K562 (cell line): Measurements from ENCODE around the gene SPTBN4. TPM values are rescaled to one million over a fixed set of nuclear protein-coding genes. Genes with fewer than 3 reads are reported as not detected.
A peak's percentile ranks its signal among the peaks of the same experiment; 100 is the strongest.

Experiments
- ADNP ChIP-seq: fragments of 200-800 bp; sonication (Bioruptor generic); IDR thresholded peaks from 2 replicates; pipeline ENCODE4 v1.6.1; 2016; ENCODE audit warnings: missing genetic modification characterization, missing compliant biosample characterization
- CHD4 ChIP-seq: fragments of 200-600 bp; sonication (generic); IDR thresholded peaks from 3 replicates; pipeline ENCODE4 v1.6.1; 2012; ENCODE audit warnings: low read depth, mild to moderate bottlenecking, mixed read lengths, low read length, inconsistent platforms; ENCODE audit not compliant: insufficient read depth, insufficient replicate concordance, poor library complexity, severe bottlenecking
- CREB3 ChIP-seq: fragments of 450-650 bp; conservative IDR thresholded peaks from 2 replicates; pipeline ENCODE4 v1.6.1; 2016; ENCODE audit warnings: missing genetic modification characterization, low read depth, mild to moderate bottlenecking, missing compliant biosample characterization, moderate library complexity
- FIP1L1 ChIP-seq: fragments of 200-400 bp; formaldehyde crosslinking; IDR thresholded peaks from 2 replicates; pipeline ENCODE4 v1.6.1; 2018; ENCODE audit warnings: mild to moderate bottlenecking, low read depth, low read length; ENCODE audit not compliant: poor library complexity, severe bottlenecking
- FOXJ2 ChIP-seq: fragments of 200-800 bp; sonication (Bioruptor generic); IDR thresholded peaks from 2 replicates; pipeline ENCODE4 v1.6.1; 2016; ENCODE audit warnings: missing genetic modification characterization, missing compliant biosample characterization
- FOXP1 ChIP-seq: sonication (generic); formaldehyde crosslinking; IDR thresholded peaks from 2 replicates; pipeline ENCODE4 v1.8.0; 2022; ENCODE audit warnings: mild to moderate bottlenecking, missing genetic modification reagents
- KLF13 ChIP-seq: fragments of 450-650 bp; IDR thresholded peaks from 2 replicates; pipeline ENCODE4 v1.6.1; 2016; ENCODE audit warnings: missing genetic modification characterization, low read depth, mild to moderate bottlenecking, missing compliant biosample characterization, moderate library complexity, borderline replicate concordance
- POLR2AphosphoS2 ChIP-seq: IDR thresholded peaks from 2 replicates; pipeline ENCODE4 v1.6.1; 2012; ENCODE audit warnings: low read length, improper control_type of control experiment
- TRIM24 ChIP-seq, 2 experiments: fragments of 450-650 bp; IDR thresholded peaks; 2 replicates each; pipeline ENCODE4 v1.6.1; 2016
- U2AF2 ChIP-seq: fragments of 200-400 bp; formaldehyde crosslinking; optimal IDR thresholded peaks from 2 replicates; pipeline ENCODE3; 2017; ENCODE audit warnings: low read depth, mild to moderate bottlenecking, low read length
- ZBTB2 ChIP-seq: fragments of 450-650 bp; IDR thresholded peaks from 2 replicates; pipeline ENCODE4 v1.6.1; 2016; ENCODE audit warnings: antibody characterized with exemption
- ZNF133 ChIP-seq: fragments of 250-450 bp; sonication (Bioruptor Pico); IDR thresholded peaks from 2 replicates; pipeline ENCODE4 v1.4.0; 2020; ENCODE audit warnings: mild to moderate bottlenecking
- ZNF174 ChIP-seq: fragments of 250-450 bp; sonication (Bioruptor Pico); IDR thresholded peaks from 2 replicates; pipeline ENCODE4 v1.4.0; 2020; ENCODE audit warnings: mild to moderate bottlenecking
- ZNF444 ChIP-seq: fragments of 250-450 bp; sonication (Bioruptor Pico); IDR thresholded peaks from 2 replicates; pipeline ENCODE4 v1.4.0; 2020; ENCODE audit warnings: mild to moderate bottlenecking, moderate library complexity
- ZNF561 ChIP-seq: fragments of 450-650 bp; formaldehyde crosslinking; conservative IDR thresholded peaks from 2 replicates; pipeline ENCODE4 v1.4.0; 2020; ENCODE audit warnings: mild to moderate bottlenecking, moderate library complexity
- ZNF695 ChIP-seq: fragments of 450-650 bp; formaldehyde crosslinking; IDR thresholded peaks from 2 replicates; pipeline ENCODE4 v1.4.0; 2020; ENCODE audit warnings: mild to moderate bottlenecking, moderate library complexity
- polyA plus RNA-seq, 8 experiments: library from polyadenylated mRNA; depleted of rRNA in 4 of 8; stranded (reverse) in 5 of 8; unstranded in 3 of 8; fragments of >200 nt; fragmentation: Nextera tagmentation in 2 of 8; fragmentation: Illumina TruSeq in 1 of 8; extraction: Ambion mirVana in 2 of 8; extraction: Trizol in 1 of 8; gene quantifications; 2 replicates each; pipeline versions ENCODE4 v1.2.1 to v1.2.3, GENCODE V29; 2011 to 2014; ENCODE audit warnings: inconsistent platforms in 1 of 8, missing spikeins in 1 of 8
- total RNA-seq, 7 experiments: library from RNA; depleted of rRNA in 6 of 7; stranded (reverse); fragments of >200 nt in 6 of 7; fragmentation: Illumina TruSeq in 2 of 7; extraction: Trizol in 2 of 7; gene quantifications; 2 replicates each; pipeline versions ENCODE4 v1.2.1 to v1.2.3, GENCODE V29; 2011 to 2021; ENCODE audit warnings: low replicate concordance in 1 of 7
- TF ChIP-seq, protein P1 (sequence below): fragments of 250-450 bp; sonication (Bioruptor Pico); IDR thresholded peaks from 2 replicates; pipeline ENCODE4 v1.8.0; 2022; ENCODE audit warnings: moderate library complexity, mild to moderate bottlenecking, inconsistent platforms
- TF ChIP-seq, protein P2 (sequence below): IDR thresholded peaks from 2 replicates; pipeline ENCODE4 v1.6.1; 2012; ENCODE audit warnings: low read depth, low read length, improper control_type of control experiment, borderline replicate concordance
- TF ChIP-seq, protein P3 (sequence below): sonication (generic); formaldehyde crosslinking; IDR thresholded peaks from 2 replicates; pipeline ENCODE4 v1.4.0; 2020; ENCODE audit warnings: mild to moderate bottlenecking, missing genetic modification reagents
- TF ChIP-seq, protein P4 (sequence below): fragments of 250-450 bp; sonication (Bioruptor Pico); IDR thresholded peaks from 2 replicates; pipeline ENCODE4 v1.8.0; 2021; ENCODE audit warnings: mild to moderate bottlenecking, moderate library complexity

Gene SPTBN4
- total and polyA plus RNA-seq, 9 of the 15 experiments (the other 6 are each of a cell fraction or from before 2014, with no cell fraction given): 0.01 to 1.5 (median 0.86) TPM

DNA sequence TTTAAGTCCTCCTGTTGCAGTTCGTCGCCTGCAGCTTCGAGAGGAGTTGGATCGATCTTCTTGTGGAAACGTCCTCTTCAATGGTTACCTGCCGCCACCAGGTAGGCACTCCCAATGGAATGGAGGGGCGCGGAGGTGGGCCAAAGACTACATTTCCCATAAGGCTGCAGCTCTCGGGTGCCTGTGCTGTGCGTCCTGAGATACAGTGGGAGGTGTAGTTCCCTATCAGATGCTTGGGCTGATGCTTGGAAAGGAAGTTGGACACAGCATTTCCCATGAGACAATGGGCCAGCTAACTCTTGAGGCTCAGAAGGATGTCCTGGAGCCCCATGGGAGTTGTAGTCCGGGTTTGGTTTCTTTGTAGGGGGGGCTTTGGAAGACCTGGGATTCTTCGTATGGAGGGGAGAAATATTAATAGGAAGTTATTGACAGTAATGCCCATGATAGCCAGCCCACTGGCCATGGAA is 111.7 kb downstream of the SPTBN4 start (continued):
- TF ChIP-seq, protein P1, sequence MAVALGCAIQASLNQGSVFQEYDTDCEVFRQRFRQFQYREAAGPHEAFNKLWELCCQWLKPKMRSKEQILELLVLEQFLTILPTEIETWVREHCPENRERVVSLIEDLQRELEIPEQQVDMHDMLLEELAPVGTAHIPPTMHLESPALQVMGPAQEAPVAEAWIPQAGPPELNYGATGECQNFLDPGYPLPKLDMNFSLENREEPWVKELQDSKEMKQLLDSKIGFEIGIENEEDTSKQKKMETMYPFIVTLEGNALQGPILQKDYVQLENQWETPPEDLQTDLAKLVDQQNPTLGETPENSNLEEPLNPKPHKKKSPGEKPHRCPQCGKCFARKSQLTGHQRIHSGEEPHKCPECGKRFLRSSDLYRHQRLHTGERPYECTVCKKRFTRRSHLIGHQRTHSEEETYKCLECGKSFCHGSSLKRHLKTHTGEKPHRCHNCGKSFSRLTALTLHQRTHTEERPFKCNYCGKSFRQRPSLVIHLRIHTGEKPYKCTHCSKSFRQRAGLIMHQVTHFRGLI (CRISPR knock-in tag): no peak
- no peak for TF ChIP-seq FOXP1 (CRISPR knock-in tag)
- no peak for TF ChIP-seq ADNP (tag)
- TF ChIP-seq ZNF695 (CRISPR knock-in tag): no peak
- no peak for TF ChIP-seq ZNF174 (CRISPR knock-in tag)
- TF ChIP-seq, protein P2, sequence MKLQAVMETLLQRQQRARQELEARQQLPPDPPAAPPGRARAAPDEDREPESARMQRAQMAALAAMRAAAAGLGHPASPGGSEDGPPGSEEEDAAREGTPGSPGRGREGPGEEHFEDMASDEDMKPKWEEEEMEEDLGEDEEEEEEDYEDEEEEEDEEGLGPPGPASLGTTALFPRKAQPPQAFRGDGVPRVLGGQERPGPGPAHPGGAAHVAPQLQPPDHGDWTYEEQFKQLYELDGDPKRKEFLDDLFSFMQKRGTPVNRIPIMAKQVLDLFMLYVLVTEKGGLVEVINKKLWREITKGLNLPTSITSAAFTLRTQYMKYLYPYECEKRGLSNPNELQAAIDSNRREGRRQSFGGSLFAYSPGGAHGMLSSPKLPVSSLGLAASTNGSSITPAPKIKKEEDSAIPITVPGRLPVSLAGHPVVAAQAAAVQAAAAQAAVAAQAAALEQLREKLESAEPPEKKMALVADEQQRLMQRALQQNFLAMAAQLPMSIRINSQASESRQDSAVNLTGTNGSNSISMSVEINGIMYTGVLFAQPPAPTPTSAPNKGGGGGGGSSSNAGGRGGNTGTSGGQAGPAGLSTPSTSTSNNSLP: no peak
- TF ChIP-seq, protein P3, sequence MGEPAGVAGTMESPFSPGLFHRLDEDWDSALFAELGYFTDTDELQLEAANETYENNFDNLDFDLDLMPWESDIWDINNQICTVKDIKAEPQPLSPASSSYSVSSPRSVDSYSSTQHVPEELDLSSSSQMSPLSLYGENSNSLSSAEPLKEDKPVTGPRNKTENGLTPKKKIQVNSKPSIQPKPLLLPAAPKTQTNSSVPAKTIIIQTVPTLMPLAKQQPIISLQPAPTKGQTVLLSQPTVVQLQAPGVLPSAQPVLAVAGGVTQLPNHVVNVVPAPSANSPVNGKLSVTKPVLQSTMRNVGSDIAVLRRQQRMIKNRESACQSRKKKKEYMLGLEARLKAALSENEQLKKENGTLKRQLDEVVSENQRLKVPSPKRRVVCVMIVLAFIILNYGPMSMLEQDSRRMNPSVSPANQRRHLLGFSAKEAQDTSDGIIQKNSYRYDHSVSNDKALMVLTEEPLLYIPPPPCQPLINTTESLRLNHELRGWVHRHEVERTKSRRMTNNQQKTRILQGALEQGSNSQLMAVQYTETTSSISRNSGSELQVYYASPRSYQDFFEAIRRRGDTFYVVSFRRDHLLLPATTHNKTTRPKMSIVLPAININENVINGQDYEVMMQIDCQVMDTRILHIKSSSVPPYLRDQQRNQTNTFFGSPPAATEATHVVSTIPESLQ (CRISPR knock-in tag): no peak
- no peak for TF ChIP-seq ZNF444 (CRISPR knock-in tag)
- TF ChIP-seq, protein P4, sequence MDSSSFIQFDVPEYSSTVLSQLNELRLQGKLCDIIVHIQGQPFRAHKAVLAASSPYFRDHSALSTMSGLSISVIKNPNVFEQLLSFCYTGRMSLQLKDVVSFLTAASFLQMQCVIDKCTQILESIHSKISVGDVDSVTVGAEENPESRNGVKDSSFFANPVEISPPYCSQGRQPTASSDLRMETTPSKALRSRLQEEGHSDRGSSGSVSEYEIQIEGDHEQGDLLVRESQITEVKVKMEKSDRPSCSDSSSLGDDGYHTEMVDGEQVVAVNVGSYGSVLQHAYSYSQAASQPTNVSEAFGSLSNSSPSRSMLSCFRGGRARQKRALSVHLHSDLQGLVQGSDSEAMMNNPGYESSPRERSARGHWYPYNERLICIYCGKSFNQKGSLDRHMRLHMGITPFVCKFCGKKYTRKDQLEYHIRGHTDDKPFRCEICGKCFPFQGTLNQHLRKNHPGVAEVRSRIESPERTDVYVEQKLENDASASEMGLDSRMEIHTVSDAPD (CRISPR knock-in tag): no peak
- no peak for TF ChIP-seq ZNF133 (CRISPR knock-in tag)
- no peak for TF ChIP-seq FIP1L1
- no peak for TF ChIP-seq KLF13 (tag)
- TF ChIP-seq POLR2AphosphoS2: no peak
- TF ChIP-seq ZBTB2: no peak
- no peak for TF ChIP-seq ZNF561 (CRISPR knock-in tag)
- TF ChIP-seq CHD4: no peak
- TF ChIP-seq CREB3 (tag): peak; percentile 76
- no peak for TF ChIP-seq U2AF2
- no peak for TF ChIP-seq TRIM24 (IDR thresholded peaks at IDR 0.05)
- TF ChIP-seq FOXJ2 (tag): peak; percentile 56; the same call in 1 of the 2 replicates
